GM10248 (cell line): ENCODE data around the gene RRP9.
A peak's percentile ranks its signal among the peaks of the same experiment; 100 is the strongest.

Experiments
- CTCF ChIA-PET: fragments of 300-600 bp; sonication (Branson Sonifier 250); formaldehyde crosslinking; extraction: SDS; loops from one replicate; lab custom pipeline; 2021; ENCODE audit warnings: antibody characterized with exemption; lab: Yijun Ruan, JAX
- POLR2A ChIA-PET: fragments of 350-650 bp; sonication (Branson Sonifier 250); formaldehyde crosslinking; extraction: SDS; loops from one replicate; lab custom pipeline; 2020; ENCODE audit warnings: antibody characterized with exemption; lab: Yijun Ruan, JAX
- DNase-seq: peaks from one replicate; pipeline ENCODE4 v3.0.0; 2012; ENCODE audit errors: extremely low spot score
- TF ChIP-seq, protein P1 (sequence below): IDR thresholded peaks from 2 replicates; pipeline ENCODE4 v1.5.1; 2012; ENCODE audit warnings: mild to moderate bottlenecking, low read depth; ENCODE audit errors: extremely low read depth, missing control alignments, control extremely low read depth

RRP9 gene

DNA sequence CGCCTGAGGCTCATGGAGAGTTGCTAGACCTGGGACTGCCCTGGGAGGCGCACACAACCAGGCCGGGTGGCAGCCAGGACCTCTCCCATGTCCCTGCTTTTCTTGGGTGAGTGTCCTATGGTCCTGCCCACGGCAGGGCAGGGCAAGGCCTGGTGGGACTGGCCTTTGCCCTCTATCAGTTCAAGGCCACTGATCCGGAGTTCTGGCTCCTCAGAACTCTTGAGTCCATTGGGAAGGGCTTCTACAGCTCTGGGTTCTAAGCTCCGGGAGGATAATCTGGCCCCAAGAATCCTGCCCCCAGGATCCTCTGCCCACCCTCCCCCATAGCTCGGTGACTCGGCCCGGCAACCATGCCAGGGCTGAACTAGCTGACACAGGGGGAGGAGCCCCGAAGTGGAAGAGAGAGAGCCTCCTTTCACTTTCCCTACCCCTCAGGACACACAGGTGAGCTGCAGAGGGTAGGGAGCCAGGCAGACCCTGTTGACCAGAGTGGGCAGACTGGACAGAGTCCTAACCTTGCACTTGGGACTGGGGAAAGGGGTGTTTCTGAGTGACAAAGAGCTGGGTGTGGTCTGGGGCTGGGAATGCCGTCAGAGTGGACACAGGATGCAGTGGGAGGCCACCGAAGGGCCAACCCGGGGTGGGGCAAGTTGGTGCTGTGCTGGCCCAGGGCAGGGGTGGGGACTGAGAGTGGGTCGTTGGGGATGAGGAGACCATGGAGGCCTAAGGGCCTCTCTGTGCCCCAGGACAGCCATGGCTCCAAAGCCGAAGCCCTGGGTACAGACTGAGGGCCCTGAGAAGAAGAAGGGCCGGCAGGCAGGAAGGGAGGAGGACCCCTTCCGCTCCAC, 1.1 kb upstream of the RRP9 start:
- ChIA-PET POLR2A (interaction anchor here (0.6 to 1.3 kb wide), 4 partner anchors 31 to 390 kb away, joined by 3 to 7 read pairs (median 4); partner anchors contain the start of gene ABHD14B), CTCF (interaction anchor here (0.8 to 3.0 kb wide), 20 partner anchors 9 to 1326 kb away, joined by 3 to 42 read pairs (median 5); partner anchors contain the start of genes ABHD14A, ABHD14B, ACY1 and MAPKAPK3)
- peak; percentile 90 for DNase-seq
- TF ChIP-seq, protein P1, sequence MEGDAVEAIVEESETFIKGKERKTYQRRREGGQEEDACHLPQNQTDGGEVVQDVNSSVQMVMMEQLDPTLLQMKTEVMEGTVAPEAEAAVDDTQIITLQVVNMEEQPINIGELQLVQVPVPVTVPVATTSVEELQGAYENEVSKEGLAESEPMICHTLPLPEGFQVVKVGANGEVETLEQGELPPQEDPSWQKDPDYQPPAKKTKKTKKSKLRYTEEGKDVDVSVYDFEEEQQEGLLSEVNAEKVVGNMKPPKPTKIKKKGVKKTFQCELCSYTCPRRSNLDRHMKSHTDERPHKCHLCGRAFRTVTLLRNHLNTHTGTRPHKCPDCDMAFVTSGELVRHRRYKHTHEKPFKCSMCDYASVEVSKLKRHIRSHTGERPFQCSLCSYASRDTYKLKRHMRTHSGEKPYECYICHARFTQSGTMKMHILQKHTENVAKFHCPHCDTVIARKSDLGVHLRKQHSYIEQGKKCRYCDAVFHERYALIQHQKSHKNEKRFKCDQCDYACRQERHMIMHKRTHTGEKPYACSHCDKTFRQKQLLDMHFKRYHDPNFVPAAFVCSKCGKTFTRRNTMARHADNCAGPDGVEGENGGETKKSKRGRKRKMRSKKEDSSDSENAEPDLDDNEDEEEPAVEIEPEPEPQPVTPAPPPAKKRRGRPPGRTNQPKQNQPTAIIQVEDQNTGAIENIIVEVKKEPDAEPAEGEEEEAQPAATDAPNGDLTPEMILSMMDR, result no peak

DNA sequence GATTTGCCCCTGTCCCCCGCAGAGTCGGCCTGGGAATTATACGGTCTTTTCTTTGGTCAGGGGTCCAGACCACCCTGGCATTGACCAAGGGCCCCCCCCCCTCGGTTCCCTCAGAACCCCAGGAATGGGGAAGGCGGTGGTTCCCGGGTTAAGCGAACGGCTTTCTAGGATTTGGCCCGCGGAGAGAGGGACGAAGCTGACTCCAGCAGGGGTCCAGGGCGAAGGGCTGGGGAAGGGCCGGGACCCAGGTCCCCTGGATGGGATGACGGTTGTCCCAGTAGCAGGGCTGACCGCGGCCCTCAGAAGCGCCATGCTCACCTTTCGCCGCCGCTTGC, 274 bp downstream of the RRP9 start:
- TF ChIP-seq, protein P1, result no peak
- DNase-seq, result no peak
- CTCF ChIA-PET, result interaction anchor here (0.5 to 3.0 kb wide), 34 partner anchors 9 to 552 kb away, joined by 3 to 42 read pairs (median 4); partner anchors contain the start of genes ABHD14A, ABHD14B, ACY1 and DUSP7
- POLR2A ChIA-PET, result interaction anchor here (1.1 kb wide), 1 partner anchor 8 kb away, joined by 4 read pairs; no protein-coding TSS in a partner anchor

DNA sequence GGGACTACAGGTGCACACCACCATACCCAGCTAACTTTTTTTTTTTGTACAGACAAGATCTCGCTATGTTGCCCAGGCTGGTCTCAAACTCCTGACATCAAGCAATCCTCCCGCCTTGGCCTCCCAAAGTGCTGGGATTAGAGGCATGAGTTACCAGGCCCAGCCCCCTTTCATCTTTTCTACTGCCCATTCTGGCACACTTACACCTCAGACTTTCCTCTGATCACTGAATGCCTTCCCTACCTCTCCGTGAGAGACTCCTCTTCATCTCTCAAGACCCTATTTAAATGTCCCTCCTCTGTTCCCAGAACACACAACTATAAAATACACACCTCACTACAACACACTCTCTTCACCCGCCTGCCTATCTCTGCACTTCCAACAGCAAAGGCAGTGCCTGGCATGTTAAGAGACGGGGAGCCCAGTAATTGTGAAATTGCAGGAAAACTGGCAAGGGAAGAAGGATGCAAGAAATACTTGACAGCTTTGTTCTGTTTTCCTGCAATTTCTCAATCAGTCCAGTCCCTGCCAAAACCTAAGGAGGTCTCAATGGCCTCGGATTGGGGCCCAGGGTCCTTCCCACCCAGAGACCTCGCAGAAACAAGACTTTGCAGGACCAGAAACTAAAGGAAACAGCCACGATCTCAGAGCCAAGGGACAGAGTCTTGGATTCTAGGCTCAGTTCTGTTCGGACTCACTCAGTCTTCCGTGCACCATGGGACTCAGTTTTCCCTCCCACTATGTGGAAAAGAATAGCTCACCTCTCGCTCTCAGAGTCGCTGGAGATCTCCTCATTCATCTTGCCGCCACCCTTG, 849 bp downstream of the RRP9 start:
- POLR2A ChIA-PET, result interaction anchor here (1.1 kb wide), 1 partner anchor 8 kb away, joined by 4 read pairs; no protein-coding TSS in a partner anchor
- TF ChIP-seq, protein P1, result no peak
- no peak for DNase-seq
- CTCF ChIA-PET, result interaction anchor here (0.5 to 3.0 kb wide), 34 partner anchors 9 to 551 kb away, joined by 3 to 42 read pairs (median 4); partner anchors contain the start of genes ABHD14A, ABHD14B, ACY1 and DUSP7

DNA sequence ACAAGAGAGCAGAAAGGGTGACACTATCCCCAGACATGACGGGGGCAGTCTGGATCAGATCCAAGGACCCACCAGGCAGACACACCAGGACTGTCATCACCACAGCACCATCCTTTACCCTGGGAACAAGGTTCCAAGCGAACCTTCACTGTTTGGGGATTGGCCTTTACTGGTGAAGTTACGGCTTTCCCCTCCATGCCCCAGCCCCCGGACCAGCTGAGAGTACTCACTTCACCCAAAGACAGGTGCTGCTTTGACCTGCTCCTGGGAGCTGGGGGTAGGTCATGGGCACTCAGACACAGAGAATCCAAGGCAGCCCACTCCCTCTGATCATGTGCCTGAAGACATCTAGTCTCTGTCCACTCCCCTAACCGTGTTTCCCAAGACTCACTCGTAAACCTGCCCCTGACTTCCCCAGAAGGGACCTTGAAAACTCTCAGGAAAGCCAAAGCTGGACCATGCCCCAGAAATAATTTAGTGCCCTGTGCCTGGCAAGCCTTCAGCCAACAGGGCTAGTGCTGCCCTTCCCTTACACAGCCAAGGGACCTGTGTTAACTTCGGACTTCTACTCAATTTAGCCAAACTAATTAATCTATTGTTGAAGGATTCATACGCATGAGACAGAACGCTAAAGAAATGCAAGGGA, 2.8 kb downstream of the RRP9 start:
- TF ChIP-seq, protein P1, result no peak
- CTCF ChIA-PET, result no interaction called here
- DNase-seq, result no peak
- POLR2A ChIA-PET, result no interaction called here

DNA sequence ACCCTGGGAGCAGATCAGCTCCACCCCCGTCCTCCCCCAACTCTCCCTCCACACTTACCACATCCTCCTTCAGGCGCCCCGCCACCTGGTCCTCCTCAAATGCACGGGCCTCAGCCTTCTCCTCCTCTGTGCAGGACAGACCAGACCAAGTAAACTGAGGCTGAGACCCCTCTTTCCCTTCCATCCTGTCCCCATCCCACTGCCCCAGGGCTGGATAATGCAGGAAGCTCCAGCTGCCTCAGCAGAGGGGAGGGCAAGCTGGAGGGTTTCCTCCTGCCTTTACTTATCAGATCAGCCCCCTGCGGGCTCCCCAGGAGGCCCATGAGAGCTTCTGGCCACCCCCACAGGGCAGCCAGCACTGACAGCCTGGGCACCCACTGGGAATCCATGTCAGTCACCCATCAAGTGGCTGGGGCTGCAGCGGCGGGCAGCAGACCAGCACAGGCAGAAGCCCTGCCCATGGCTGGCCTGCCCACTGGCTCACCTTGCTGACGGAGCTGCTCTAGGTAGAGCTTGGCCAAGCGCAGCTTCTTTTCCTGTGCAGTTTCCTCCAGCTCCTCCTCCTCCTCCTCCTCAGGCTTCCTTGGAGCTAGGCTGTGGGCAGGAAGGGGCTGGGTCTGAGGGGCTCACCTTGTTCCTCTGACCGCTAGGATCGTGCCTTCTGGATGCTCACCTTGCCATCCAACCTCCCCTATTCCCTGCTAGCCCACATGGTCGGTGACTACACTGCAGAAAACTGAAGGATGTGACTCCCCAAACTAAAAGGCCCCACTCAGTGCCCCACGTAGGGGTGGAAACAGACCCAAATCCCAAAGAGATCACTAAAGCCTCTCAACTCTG, 3.9 kb downstream of the RRP9 start:
- ChIA-PET CTCF (no interaction called here), POLR2A (no interaction called here)
- TF ChIP-seq, protein P1, result no peak
- no peak for DNase-seq
